Parathyroid adenoma (tissue), 2 donors: ENCODE measurements around the gene C15orf39.

ENCODE experiments used
- H2AFZ ChIP-seq: fragments of 300-600 bp; sonication (generic); one replicate; pipeline ENCODE4 v1.7.0; 2017; ENCODE audit warnings: antibody characterized with exemption, mild to moderate bottlenecking
- H3K27ac ChIP-seq: fragments of 300-600 bp; sonication (generic); one replicate; pipeline ENCODE4 v1.7.0; 2017
- H3K27me3 ChIP-seq: fragments of 300-600 bp; sonication (generic); one replicate; pipeline ENCODE4 v1.7.0; 2017; ENCODE audit warnings: low read length; ENCODE audit not compliant: control insufficient read depth, insufficient read depth
- H3K36me3 ChIP-seq: fragments of 300-600 bp; sonication (generic); one replicate; pipeline ENCODE4 v1.7.0; 2017; ENCODE audit warnings: low read length; ENCODE audit not compliant: control insufficient read depth, insufficient read depth
- H3K4me1 ChIP-seq: fragments of 300-600 bp; sonication (generic); one replicate; pipeline ENCODE4 v1.7.0; 2017; ENCODE audit warnings: control low read depth
- H3K4me2 ChIP-seq: fragments of 300-600 bp; sonication (generic); one replicate; pipeline ENCODE4 v1.7.0; 2017; ENCODE audit warnings: low read length
- H3K4me3 ChIP-seq: fragments of 300-600 bp; sonication (generic); one replicate; pipeline ENCODE4 v1.7.0; 2017; ENCODE audit warnings: low read depth, low read length
- H3K79me2 ChIP-seq: fragments of 300-600 bp; sonication (generic); one replicate; pipeline ENCODE4 v1.7.0; 2017; ENCODE audit warnings: control low read depth
- H3K9ac ChIP-seq: fragments of 300-600 bp; sonication (generic); one replicate; pipeline ENCODE4 v1.7.0; 2017; ENCODE audit warnings: mild to moderate bottlenecking
- H3K9me3 ChIP-seq: fragments of 300-600 bp; sonication (generic); one replicate; pipeline ENCODE4 v1.7.0; 2017; ENCODE audit warnings: low read length; ENCODE audit not compliant: control insufficient read depth
- TF ChIP-seq, protein P1 (sequence below): fragments of 300-600 bp; sonication (generic); IDR thresholded peaks from one replicate; pipeline ENCODE4 v1.7.0; 2017; ENCODE audit warnings: antibody characterized with exemption, mild to moderate bottlenecking
- donor health status: primary hyperparathyroidism.

C15orf39 gene

DNA sequence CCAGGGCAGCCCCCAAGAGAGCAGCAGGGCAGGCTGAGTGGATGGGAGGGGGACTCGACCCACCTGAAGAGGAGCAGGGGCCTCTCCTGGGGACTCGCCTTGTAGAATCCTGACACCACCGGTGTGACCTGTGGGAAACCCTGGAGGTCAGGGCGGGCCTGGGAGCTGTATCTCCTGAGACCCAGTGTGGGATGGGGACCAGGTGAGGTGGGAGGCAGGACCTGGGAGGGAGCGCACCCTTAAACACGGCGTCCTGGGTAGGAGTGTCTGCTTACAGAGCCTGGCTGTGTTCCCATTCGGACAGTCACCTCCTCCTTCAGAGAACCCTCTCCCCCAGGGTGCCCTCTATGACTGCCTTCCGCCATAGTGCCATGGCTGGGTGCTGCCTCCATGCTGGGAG, 27.1 kb downstream of the C15orf39 start:
- H3K79me2 ChIP-seq = no peaks in the 10 kb centered on the region
- H3K4me1 ChIP-seq = peaks cover 4% of the 10 kb centered on the region
- no peak overlapping the region for H3K4me3 ChIP-seq
- H3K4me2 ChIP-seq = no peak overlapping the region
- TF ChIP-seq, protein P1, sequence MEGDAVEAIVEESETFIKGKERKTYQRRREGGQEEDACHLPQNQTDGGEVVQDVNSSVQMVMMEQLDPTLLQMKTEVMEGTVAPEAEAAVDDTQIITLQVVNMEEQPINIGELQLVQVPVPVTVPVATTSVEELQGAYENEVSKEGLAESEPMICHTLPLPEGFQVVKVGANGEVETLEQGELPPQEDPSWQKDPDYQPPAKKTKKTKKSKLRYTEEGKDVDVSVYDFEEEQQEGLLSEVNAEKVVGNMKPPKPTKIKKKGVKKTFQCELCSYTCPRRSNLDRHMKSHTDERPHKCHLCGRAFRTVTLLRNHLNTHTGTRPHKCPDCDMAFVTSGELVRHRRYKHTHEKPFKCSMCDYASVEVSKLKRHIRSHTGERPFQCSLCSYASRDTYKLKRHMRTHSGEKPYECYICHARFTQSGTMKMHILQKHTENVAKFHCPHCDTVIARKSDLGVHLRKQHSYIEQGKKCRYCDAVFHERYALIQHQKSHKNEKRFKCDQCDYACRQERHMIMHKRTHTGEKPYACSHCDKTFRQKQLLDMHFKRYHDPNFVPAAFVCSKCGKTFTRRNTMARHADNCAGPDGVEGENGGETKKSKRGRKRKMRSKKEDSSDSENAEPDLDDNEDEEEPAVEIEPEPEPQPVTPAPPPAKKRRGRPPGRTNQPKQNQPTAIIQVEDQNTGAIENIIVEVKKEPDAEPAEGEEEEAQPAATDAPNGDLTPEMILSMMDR = no peak
- no peak overlapping the region for H3K27ac ChIP-seq
- H3K9ac ChIP-seq = no peak overlapping the region
- H3K27me3 ChIP-seq = no peaks in the 10 kb centered on the region
- H2AFZ ChIP-seq = no peak overlapping the region
- H3K9me3 ChIP-seq = no peaks in the 10 kb centered on the region
- no peaks in the 10 kb centered on the region for H3K36me3 ChIP-seq

DNA sequence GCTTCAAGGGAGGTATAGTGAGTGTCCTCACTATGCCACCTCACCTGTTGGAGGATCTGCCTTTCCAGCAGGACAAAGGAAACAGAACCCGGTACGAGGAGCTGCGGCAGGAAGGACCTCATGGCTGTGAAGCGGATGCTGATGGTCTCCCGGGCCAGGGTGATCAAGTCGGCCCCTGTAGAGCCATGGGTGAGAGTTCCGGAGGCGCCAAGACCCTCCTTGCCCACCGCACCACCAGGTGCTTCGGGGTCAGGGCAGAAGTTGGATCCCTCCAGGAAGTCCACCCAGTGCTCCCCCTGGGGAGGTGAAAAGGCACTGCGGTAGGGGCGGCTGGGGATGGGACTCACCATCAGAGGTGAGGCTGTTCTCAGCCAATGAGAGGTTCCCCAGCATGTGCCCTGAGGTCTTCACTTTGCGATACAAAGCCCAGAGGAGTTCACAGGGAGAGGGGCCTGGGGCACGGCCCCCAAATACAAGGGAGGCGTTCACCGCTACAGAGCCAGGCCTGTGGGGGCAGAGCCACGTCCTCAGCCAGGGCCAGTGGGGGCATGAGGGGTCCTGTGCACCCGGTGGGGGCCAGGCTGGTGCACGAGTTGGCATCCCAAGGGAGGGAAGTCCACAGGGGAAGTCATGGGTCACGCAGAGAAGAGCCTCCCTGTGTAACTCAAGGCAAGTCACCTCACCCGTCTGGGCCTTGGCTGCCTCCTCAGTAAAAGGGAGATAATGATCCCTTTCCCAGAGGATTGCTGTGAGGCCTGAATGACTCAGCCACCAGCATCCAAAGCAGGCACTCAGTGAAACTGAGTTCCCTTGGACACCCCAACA, 27.7 kb downstream of the C15orf39 start:
- Histone ChIP-seq H3K36me3 (no peaks in the 10 kb centered on the region), H3K27me3 (no peaks in the 10 kb centered on the region), H3K9me3 (no peaks in the 10 kb centered on the region), H3K4me3 (no peak overlapping the region), H3K27ac (no peak overlapping the region), H3K9ac (no peak overlapping the region), H3K4me2 (no peak overlapping the region), H3K4me1 (peaks cover 4% of the 10 kb centered on the region), H2AFZ (no peak overlapping the region), H3K79me2 (no peaks in the 10 kb centered on the region)
- TF ChIP-seq, protein P1 = no peak

DNA sequence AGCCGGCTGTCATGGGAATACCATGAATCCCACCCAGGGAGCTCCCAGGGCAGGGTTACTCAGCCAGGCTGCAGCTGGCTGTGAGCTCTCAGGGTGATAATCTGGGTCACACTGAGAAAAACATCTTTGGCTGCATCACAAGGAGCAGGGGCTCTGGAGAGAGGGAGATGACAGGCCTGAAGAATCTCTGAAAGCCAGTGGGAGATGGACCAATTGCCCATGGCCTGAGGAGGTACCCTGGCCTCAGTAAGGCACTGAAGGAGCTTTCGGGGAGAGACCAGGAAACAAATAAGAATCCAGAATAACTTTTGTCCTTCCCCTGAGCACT, 28.3 kb downstream of the C15orf39 start:
- peaks cover 4% of the 10 kb centered on the region for H3K4me1 ChIP-seq
- no peak overlapping the region for H3K27ac ChIP-seq
- H3K4me2 ChIP-seq = no peak overlapping the region
- H3K9ac ChIP-seq = no peak overlapping the region
- H3K9me3 ChIP-seq = no peaks in the 10 kb centered on the region
- H2AFZ ChIP-seq = no peak overlapping the region
- H3K79me2 ChIP-seq = no peaks in the 10 kb centered on the region
- no peaks in the 10 kb centered on the region for H3K27me3 ChIP-seq
- TF ChIP-seq, protein P1 = no peak
- H3K4me3 ChIP-seq = no peak overlapping the region
- H3K36me3 ChIP-seq = no peaks in the 10 kb centered on the region

DNA sequence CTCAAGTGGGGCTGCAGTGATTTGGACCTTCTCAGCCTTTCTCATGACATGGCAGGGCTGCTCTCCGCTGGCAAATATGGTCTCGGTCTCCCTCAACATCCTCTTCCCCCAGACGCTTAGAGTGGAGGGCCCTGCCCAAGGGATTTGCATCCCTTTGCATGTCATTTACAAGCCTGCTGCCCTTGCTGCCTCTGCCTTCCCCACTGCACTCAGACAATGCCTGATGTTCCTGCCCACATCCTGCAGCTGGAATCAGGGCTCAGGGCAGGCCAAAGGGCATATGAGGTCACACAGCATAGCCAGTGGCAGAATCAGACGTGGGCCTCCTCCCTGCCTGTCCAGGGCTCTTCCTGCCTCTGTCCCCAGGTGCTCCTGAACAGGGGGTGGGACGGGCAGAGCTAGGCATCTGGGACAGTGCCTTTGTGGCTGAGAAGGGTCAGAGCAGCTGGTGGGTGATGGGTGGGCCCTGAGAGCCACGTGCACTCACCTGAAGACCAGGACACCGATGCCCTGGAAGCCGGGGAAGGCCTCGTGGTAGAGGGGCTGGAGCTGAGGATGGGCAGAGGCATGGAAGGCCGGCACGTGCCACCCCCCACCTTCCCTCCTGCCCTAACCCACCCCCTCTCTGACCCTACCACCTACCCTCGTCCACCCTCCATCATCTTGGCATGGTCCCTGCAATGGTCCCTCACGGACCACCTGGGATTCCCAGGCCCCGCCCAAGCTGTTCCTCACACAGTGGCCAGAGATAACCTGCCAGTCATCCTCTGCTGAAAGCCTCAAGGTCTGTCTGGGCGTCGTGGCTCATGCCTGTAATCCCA, 29.1 kb downstream of the C15orf39 start:
- TF ChIP-seq, protein P1 = no peak

More for the DNA sequence above, 29.1 kb downstream of the C15orf39 start:
- Histone ChIP-seq H3K4me3 (no peak overlapping the region), H3K27me3 (no peaks in the 10 kb centered on the region), H3K4me1 (peaks cover 4% of the 10 kb centered on the region), H3K79me2 (no peaks in the 10 kb centered on the region), H3K36me3 (no peaks in the 10 kb centered on the region), H3K9me3 (no peaks in the 10 kb centered on the region), H3K4me2 (no peak overlapping the region), H3K27ac (no peak overlapping the region), H3K9ac (no peak overlapping the region), H2AFZ (no peak overlapping the region)
